Measurements from ENCODE around the gene SLC12A7.

The SLC12A7 gene

DNA sequence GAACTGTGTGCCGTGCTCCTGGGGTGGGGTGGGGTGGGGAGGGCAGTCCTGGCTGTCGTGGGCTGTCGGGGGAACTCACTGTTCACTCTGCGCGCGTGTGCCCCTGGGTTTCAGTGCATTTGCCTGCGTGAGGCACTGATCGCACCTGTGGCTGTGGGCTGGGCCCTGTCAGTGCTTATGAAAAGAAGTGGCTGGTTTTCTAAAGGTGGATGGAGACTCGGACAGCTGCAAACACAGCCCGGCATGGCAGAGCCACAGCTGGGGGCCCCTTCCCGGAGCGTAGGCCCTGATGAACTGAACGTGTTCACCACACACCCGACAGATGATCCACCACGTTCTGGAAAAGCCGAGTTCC, 60.5 kb downstream of the SLC12A7 start:
- no peak overlapping the region for H2AFZ ChIP-seq (ENCODE audit: low read length)
- H3K79me2 ChIP-seq (ENCODE audit: insufficient read depth, low read length), result no peaks in the 10 kb centered on the region
- TF ChIP-seq, protein P1, sequence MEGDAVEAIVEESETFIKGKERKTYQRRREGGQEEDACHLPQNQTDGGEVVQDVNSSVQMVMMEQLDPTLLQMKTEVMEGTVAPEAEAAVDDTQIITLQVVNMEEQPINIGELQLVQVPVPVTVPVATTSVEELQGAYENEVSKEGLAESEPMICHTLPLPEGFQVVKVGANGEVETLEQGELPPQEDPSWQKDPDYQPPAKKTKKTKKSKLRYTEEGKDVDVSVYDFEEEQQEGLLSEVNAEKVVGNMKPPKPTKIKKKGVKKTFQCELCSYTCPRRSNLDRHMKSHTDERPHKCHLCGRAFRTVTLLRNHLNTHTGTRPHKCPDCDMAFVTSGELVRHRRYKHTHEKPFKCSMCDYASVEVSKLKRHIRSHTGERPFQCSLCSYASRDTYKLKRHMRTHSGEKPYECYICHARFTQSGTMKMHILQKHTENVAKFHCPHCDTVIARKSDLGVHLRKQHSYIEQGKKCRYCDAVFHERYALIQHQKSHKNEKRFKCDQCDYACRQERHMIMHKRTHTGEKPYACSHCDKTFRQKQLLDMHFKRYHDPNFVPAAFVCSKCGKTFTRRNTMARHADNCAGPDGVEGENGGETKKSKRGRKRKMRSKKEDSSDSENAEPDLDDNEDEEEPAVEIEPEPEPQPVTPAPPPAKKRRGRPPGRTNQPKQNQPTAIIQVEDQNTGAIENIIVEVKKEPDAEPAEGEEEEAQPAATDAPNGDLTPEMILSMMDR (conservative IDR thresholded peaks at IDR 0.05; ENCODE audit: low read length), result no peak
- no peak for TF ChIP-seq EZH2phosphoT487 (IDR thresholded peaks at IDR 0.05; ENCODE audit: borderline replicate concordance)
- no peaks in the 10 kb centered on the region for H3K4me1 ChIP-seq (ENCODE audit: insufficient read depth, low read length, poor library complexity, severe bottlenecking)
- no peak overlapping the region for H3K4me3 ChIP-seq (ENCODE audit: low read length, poor library complexity, severe bottlenecking)
- H3K9ac ChIP-seq (ENCODE audit: low read depth, low read length, poor library complexity, severe bottlenecking), result no peak overlapping the region
- no peaks in the 10 kb centered on the region for H3K36me3 ChIP-seq (ENCODE audit: insufficient read depth, low read length)
- no peaks in the 10 kb centered on the region for H4K20me1 ChIP-seq (ENCODE audit: insufficient read depth, low read length, poor library complexity, severe bottlenecking)
- no peaks in the 10 kb centered on the region for H3K9me2 ChIP-seq (replicated peaks; ENCODE audit: low read depth, low read length)
- H3K27me3 ChIP-seq (ENCODE audit: insufficient read depth, low read length, poor library complexity, severe bottlenecking), result no peaks in the 10 kb centered on the region
- no peaks in the 10 kb centered on the region for H3K9me3 ChIP-seq (ENCODE audit: insufficient read depth, low read depth, low read length)
- no peaks in the 10 kb centered on the region for H3F3A ChIP-seq (ENCODE audit: low read depth)
- H3K4me2 ChIP-seq (ENCODE audit: low read depth, low read length, poor library complexity, severe bottlenecking), result no peak overlapping the region

DNA sequence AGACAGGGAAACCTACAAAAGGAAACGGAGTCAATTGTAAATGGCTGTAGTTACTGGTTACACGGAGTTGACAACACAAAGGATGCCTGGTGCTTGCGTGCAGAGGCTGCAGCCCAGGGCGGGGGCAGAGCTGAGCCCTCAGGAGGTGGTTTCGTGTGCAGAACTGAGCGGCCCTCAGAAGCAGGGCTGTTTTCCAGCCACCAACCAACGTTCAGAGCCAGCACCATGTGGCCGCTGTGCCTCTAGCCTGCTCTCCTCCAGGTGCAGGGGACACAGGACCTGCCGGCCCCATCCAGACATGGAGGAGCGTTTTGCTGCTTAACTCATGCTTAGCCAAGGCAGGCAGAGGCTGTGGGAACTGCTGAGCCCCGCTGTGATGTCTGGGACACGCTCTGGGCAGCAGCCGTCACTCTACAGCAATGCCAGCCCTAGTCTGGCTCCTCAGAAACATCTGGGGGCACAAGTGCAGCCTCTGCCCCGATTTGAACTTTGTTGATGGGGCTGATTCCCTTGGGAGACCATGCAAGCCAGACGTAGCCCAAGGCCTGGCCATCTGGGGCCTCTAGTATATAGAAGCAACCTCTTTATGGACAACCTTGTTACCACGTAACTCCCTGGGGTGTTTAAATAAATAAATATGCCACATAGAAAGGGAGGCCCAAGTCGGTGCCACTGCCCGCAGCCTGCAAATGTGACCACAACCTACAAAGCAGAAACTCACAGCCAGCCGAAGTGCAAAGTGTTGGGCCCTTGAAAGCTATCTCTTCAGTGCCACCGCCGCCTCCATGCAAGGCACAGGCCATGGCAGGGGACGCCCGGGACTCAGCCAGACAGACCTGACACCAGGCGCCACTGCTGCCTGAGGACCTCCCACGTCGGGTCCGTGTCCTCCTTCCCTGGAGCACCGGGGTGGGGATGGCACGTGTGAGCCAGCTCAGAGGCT, 61.2 kb downstream of the SLC12A7 start:
- H3K4me3 ChIP-seq (ENCODE audit: low read length, poor library complexity, severe bottlenecking), result no peak overlapping the region
- H3K9ac ChIP-seq (ENCODE audit: low read depth, low read length, poor library complexity, severe bottlenecking), result no peak overlapping the region
- H4K20me1 ChIP-seq (ENCODE audit: insufficient read depth, low read length, poor library complexity, severe bottlenecking), result no peaks in the 10 kb centered on the region
- no peaks in the 10 kb centered on the region for H3K9me3 ChIP-seq (ENCODE audit: insufficient read depth, low read depth, low read length)
- H2AFZ ChIP-seq (ENCODE audit: low read length), result no peak overlapping the region
- no peaks in the 10 kb centered on the region for H3K79me2 ChIP-seq (ENCODE audit: insufficient read depth, low read length)
- H3K9me2 ChIP-seq (replicated peaks; ENCODE audit: low read depth, low read length), result no peaks in the 10 kb centered on the region
- no peaks in the 10 kb centered on the region for H3K36me3 ChIP-seq (ENCODE audit: insufficient read depth, low read length)
- no peak overlapping the region for H3K4me2 ChIP-seq (ENCODE audit: low read depth, low read length, poor library complexity, severe bottlenecking)
- H3K4me1 ChIP-seq (ENCODE audit: insufficient read depth, low read length, poor library complexity, severe bottlenecking), result no peaks in the 10 kb centered on the region
- H3K27me3 ChIP-seq (ENCODE audit: insufficient read depth, low read length, poor library complexity, severe bottlenecking), result no peaks in the 10 kb centered on the region
- no peaks in the 10 kb centered on the region for H3F3A ChIP-seq (ENCODE audit: low read depth)
- TF ChIP-seq EZH2phosphoT487 (IDR thresholded peaks at IDR 0.05; ENCODE audit: borderline replicate concordance), result no peak
- TF ChIP-seq, protein P1 (conservative IDR thresholded peaks at IDR 0.05; ENCODE audit: low read length), result no peak

DNA sequence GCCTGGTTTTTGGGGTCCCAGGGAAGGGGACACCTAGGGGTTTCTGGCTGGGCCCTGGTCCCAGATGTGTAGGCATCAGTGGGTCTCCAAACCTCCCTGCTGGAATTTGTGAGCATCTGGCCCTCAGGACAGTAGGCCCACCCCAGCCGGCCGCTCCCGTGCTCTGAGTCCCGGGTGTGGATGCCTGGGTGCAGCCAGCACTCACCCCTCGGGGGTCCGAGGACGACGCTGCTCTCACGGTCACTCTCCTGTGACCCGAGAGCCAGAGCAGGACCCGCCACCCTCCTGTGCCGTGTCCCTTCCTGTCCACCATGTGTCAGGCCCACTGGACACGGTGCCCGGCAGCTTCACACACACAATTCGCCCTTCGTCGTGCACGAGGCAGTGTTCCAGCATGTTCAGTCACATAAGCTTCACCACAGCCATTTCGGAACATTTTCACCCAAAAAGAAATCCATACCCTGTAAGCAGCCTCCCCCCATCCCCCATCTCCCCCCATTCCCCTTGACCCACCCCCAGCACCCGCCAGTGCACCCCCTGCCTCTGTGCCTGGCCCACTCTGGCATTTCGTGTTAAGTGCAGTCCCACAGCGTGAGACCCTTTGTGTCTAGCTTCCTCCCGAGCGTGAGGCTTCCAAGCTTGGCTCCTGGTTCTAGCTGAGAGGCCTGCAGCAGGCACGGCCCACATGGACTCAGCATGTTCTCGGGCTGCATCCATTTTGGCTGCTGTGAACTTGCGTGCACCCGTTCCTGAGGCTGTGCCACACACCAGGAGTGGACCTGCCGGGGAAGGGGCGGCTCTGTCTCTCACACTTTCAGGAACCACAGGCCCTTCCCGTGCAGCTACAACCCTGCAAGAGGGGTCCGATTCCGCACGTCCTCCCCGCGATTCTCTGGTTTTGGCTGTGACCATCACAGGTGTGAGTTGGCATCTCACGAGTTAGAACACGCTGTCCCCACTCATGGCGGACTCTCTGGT, 62.7 kb downstream of the SLC12A7 start:
- H3K4me1 ChIP-seq (ENCODE audit: insufficient read depth, low read length, poor library complexity, severe bottlenecking), result no peaks in the 10 kb centered on the region
- no peaks in the 10 kb centered on the region for H3K27me3 ChIP-seq (ENCODE audit: insufficient read depth, low read length, poor library complexity, severe bottlenecking)
- H3K9ac ChIP-seq (ENCODE audit: low read depth, low read length, poor library complexity, severe bottlenecking), result no peak overlapping the region
- H3K4me3 ChIP-seq (ENCODE audit: low read length, poor library complexity, severe bottlenecking), result no peak overlapping the region
- TF ChIP-seq, protein P1 (conservative IDR thresholded peaks at IDR 0.05; ENCODE audit: low read length), result no peak
- no peak for TF ChIP-seq EZH2phosphoT487 (IDR thresholded peaks at IDR 0.05; ENCODE audit: borderline replicate concordance)
- H3K36me3 ChIP-seq (ENCODE audit: insufficient read depth, low read length), result no peaks in the 10 kb centered on the region
- no peaks in the 10 kb centered on the region for H3K79me2 ChIP-seq (ENCODE audit: insufficient read depth, low read length)
- no peak overlapping the region for H3K4me2 ChIP-seq (ENCODE audit: low read depth, low read length, poor library complexity, severe bottlenecking)
- no peaks in the 10 kb centered on the region for H3F3A ChIP-seq (ENCODE audit: low read depth)
- no peaks in the 10 kb centered on the region for H3K9me2 ChIP-seq (replicated peaks; ENCODE audit: low read depth, low read length)
- H4K20me1 ChIP-seq (ENCODE audit: insufficient read depth, low read length, poor library complexity, severe bottlenecking), result no peaks in the 10 kb centered on the region
- no peak overlapping the region for H2AFZ ChIP-seq (ENCODE audit: low read length)
- no peaks in the 10 kb centered on the region; the same call in 1 of the 2 replicates for H3K9me3 ChIP-seq (ENCODE audit: insufficient read depth, low read depth, low read length)

All from Loucy (cell line).